CD4-positive, alpha-beta memory T cell (primary cell): ENCODE results near the gene TMEM151A. TPM values are rescaled to one million over a fixed set of nuclear protein-coding genes. Genes with fewer than 3 reads are reported as not detected.
A peak's percentile ranks its signal among the peaks of the same experiment; 100 is the strongest.

Experiments
- CTCF ChIA-PET: fragments of 350-600 bp; sonication (Branson Sonifier 250); formaldehyde crosslinking; loops from one replicate; lab custom pipeline; 2021; ENCODE audit warnings: inconsistent platforms; ENCODE audit not compliant: partially characterized antibody; lab: Charles Lee
- POLR2A ChIA-PET: fragments of 350-600 bp; sonication (Branson Sonifier 250); formaldehyde crosslinking; loops from one replicate; lab custom pipeline; 2021; ENCODE audit not compliant: partially characterized antibody; lab: Charles Lee
- DNase-seq, 5 donors: peaks; one replicate each; pipeline versions ENCODE4 v3.0.0 to v3.0.0-alpha.2; 2020 to 2022; ENCODE audit warnings: mixed read lengths in 1 of 5
- H3K27ac ChIP-seq: one replicate; pipeline ENCODE4 v1.7.0; 2013; ENCODE audit warnings: low read depth, low read length
- H3K27me3 ChIP-seq: 2 replicates; pipeline ENCODE4 v1.7.0; 2013; ENCODE audit warnings: mild to moderate bottlenecking, low read length, moderate library complexity; ENCODE audit not compliant: insufficient read depth
- H3K36me3 ChIP-seq: 2 replicates; pipeline ENCODE4 v1.7.0; 2013; ENCODE audit warnings: mild to moderate bottlenecking, low read length, moderate library complexity; ENCODE audit not compliant: insufficient read depth
- H3K4me1 ChIP-seq: 2 replicates; pipeline ENCODE4 v1.7.0; 2013; ENCODE audit warnings: mild to moderate bottlenecking, low read length, moderate library complexity; ENCODE audit not compliant: insufficient read depth
- H3K4me3 ChIP-seq, 2 donors: one replicate each; pipeline ENCODE4 v1.7.0; 2013; ENCODE audit warnings: low read length in 2 of 2, mild to moderate bottlenecking in 1 of 2
- H3K9me3 ChIP-seq, 2 donors: one replicate each; pipeline ENCODE4 v1.7.0; 2013; ENCODE audit warnings: low read length in 2 of 2, control low read depth in 1 of 2; ENCODE audit not compliant: control insufficient read depth in 1 of 2
- H3K27ac Mint-ChIP-seq, 7 donors: one replicate each; pipeline ENCODE4 v1.8.0; 2020 to 2021; ENCODE audit warnings: mixed read lengths in 7 of 7, mild to moderate bottlenecking in 6 of 7, inconsistent platforms in 3 of 7, moderate library complexity in 3 of 7
- H3K27me3 Mint-ChIP-seq, 2 donors: one replicate each; pipeline ENCODE4 v1.8.0; 2020 to 2021; ENCODE audit warnings: mixed read lengths in 2 of 2
- H3K36me3 Mint-ChIP-seq, 2 donors: one replicate each; pipeline ENCODE4 v1.8.0; 2020 to 2021; ENCODE audit warnings: mixed read lengths in 2 of 2, inconsistent platforms in 1 of 2, mild to moderate bottlenecking in 1 of 2
- H3K4me1 Mint-ChIP-seq, 4 donors: one replicate each; pipeline ENCODE4 v1.8.0; 2020 to 2021; ENCODE audit warnings: mixed read lengths in 4 of 4, mild to moderate bottlenecking in 1 of 4
- H3K4me3 Mint-ChIP-seq, 8 donors: one replicate each; pipeline ENCODE4 v1.8.0; 2020 to 2021; ENCODE audit warnings: mixed read lengths in 8 of 8, mild to moderate bottlenecking in 7 of 8, moderate library complexity in 6 of 8, inconsistent platforms in 3 of 8
- H3K9me3 Mint-ChIP-seq, 8 donors: one replicate each; pipeline ENCODE4 v1.8.0; 2020 to 2021; ENCODE audit warnings: mixed read lengths in 8 of 8, mild to moderate bottlenecking in 5 of 8, inconsistent platforms in 3 of 8, moderate library complexity in 1 of 8
- intact Hi-C: fragments of 100-400 bp; cut with micrococcal nuclease; formaldehyde crosslinking; loops from one replicate; pipeline ENCODE4 v1.15.1; 2023
- polyA plus RNA-seq, 2 donors: library from polyadenylated mRNA; unstranded; fragments of 300-500 nt; fragmentation: Illumina TruSeq; gene quantifications; one replicate each; pipeline ENCODE4 v1.2.3, GENCODE V29; 2021
- total RNA-seq, 2 experiments: library from RNA; stranded (reverse); gene quantifications; one replicate each; pipeline ENCODE4 v1.2.3, GENCODE V29; 2021

The TMEM151A gene
- total and polyA plus RNA-seq, 4 experiments from 2014 or later: not detected

DNA sequence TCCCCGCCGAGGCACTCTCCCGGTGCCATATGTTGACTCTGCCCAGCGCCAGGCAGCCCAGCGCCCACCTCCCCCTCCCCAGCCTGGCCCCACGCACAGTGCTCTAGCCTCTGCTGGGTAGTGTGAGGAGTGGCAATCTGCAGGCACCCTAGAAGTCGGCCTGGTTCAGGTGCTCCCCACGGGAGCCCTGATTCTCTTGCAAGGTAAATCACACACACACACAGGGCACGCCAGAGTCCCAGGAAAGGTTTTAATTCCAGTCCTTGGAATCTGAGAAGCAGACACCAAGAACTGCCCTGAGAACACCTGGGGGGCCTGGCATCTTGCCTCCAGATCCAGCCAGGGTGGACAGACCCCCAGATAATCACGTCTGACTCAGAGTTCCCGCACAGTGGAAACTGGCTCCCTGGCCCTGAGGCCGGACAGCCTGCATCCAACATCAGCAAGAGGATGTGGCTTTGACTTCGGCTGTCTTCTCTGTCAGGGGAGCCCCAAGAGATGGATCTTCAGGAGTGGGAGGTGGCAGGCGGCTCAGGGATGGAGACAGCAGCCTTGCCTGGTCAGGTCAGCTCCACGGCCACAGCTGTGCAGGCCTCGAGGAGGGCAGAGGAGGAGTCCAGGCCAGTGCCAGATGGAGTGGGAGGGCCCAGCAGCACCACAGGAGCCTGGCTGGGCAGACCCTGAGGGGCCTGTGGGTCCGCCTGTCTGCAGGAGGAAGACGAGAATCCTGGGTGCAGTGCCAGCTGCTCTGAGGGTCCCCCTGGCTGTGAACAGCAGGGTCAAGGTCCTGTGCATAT, 45.6 kb downstream of the TMEM151A start:
- H3K4me3 Mint-ChIP-seq: peak overlapping the region in 3 of 8 donors; percentile 49 to 90 (median 81)
- Histone ChIP-seq H3K27ac (no peak overlapping the region), H3K4me1 (peaks cover 18% of the 10 kb centered on the region), H3K36me3 (peaks cover 36% of the 10 kb centered on the region), H3K4me3 (no peak overlapping the region), H3K27me3 (no peaks in the 10 kb centered on the region), H3K9me3 (no peaks in the 10 kb centered on the region)
- DNase-seq: no peak
- H3K27ac Mint-ChIP-seq: peak overlapping the region in 2 of 7 donors; percentile 51 to 68
- CTCF ChIA-PET: interaction anchor here (1.5 kb wide), 1 partner anchor 48 kb away, joined by 8 read pairs; no protein-coding TSS in a partner anchor
- H3K36me3 Mint-ChIP-seq: peaks cover 18 to 38% of the 10 kb centered on the region in 2 donors
- POLR2A ChIA-PET: interaction anchor here (1.1 to 2.2 kb wide), 4 partner anchors 11 to 49 kb away, joined by 3 to 9 read pairs (median 4); partner anchors contain the start of gene B4GAT1
- intact Hi-C loops: no loop called here
- H3K27me3 Mint-ChIP-seq: no peaks in the 10 kb centered on the region
- H3K4me1 Mint-ChIP-seq: peaks cover 11 to 31% (median 19%) of the 10 kb centered on the region in 4 donors
- peaks cover 0 to 4% (median 0%) of the 10 kb centered on the region in 8 donors for H3K9me3 Mint-ChIP-seq

DNA sequence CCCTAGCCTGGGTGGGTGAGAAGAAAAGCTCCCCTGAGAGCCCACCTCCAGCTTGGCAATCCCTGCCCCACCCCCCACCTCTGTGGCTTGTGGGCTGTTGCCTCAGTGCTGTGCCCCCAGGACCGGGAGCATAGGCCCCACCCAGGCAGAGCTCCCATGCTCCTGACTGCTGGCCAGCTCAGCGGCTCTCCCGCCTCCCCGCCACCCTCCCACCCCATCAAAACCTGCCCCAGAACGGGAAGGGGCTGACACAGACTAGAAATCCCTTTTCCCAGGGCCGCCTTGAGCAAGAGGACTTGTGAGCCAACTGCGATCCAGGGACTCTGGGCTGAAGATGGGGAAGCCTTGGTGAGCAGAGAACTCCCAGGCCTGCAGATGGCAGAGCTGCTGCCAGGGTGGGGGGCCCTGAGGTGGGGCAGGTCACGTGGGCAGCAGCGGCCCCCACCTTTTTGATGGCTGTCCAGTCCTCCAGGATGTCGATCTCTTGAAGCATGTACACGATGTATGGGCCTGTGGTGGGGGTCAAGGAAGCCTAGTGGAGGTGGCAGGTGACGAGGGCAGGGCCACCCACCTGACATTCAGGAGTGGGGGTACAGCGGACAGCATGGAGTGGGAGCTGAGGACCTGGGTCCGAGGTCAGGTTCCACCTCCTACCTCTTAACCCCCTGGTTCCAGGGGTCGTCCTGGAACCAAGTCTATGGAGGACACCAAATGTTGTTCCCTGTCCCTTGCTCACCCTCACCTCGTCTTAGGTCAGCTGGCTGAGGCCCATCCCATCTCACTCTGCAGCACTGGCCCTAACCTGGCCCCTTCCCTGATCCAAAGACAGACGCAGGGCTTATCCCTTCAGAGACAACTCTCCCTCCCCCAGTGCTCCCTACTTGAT, 46.8 kb downstream of the TMEM151A start:
- H3K4me1 Mint-ChIP-seq: peaks cover 20 to 39% (median 28%) of the 10 kb centered on the region in 4 donors
- intact Hi-C loops: no loop called here

DNA sequence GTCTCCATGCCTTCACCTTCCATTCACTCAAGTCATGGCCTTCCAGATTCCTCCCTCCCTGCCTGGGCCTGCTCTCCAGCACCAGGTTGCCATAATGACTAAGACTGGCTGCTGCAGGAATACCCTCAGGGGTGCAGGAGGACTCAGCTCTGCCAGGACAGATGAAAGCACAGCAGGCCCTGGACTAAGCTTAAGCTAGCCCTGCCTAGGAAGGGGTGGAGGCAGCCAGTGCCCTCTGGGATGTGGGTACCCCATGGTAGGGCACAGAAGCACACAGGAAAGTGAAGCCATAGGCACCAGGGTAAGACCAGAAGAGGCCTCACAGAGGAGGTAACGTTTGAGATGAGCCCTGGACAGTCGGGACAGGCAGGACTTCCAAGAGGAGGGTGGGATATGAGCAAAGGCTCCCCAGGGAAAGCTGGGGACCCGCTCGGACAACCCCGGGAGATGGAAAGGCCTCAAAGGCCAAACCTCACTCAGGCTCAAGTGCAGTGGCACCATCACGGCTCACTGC, 47.5 kb downstream of the TMEM151A start:
- H3K36me3 Mint-ChIP-seq: peaks cover 29 to 49% of the 10 kb centered on the region in 2 donors
- no peak overlapping the region for H3K4me3 Mint-ChIP-seq
- intact Hi-C loops: no loop called here
- Histone ChIP-seq H3K4me1 (peaks cover 30% of the 10 kb centered on the region), H3K27ac (no peak overlapping the region), H3K9me3 (no peaks in the 10 kb centered on the region), H3K27me3 (no peaks in the 10 kb centered on the region), H3K4me3 (no peak overlapping the region), H3K36me3 (peaks cover 36% of the 10 kb centered on the region)
- DNase-seq: no peak
- peaks cover 0 to 2% (median 0%) of the 10 kb centered on the region in 8 donors for H3K9me3 Mint-ChIP-seq
- CTCF ChIA-PET: interaction anchor here (1.4 to 2.1 kb wide), 2 partner anchors 24 to 50 kb away, joined by 4 to 6 read pairs; no protein-coding TSS in a partner anchor
- peak overlapping the region in 1 of 7 donors; percentile 72 for H3K27ac Mint-ChIP-seq
- H3K4me1 Mint-ChIP-seq: peaks cover 25 to 46% (median 34%) of the 10 kb centered on the region in 4 donors
- H3K27me3 Mint-ChIP-seq: no peaks in the 10 kb centered on the region
- POLR2A ChIA-PET: no interaction called here

More for the DNA sequence above, 46.8 kb downstream of the TMEM151A start:
- H3K27me3 ChIP-seq: no peaks in the 10 kb centered on the region
- Mint-ChIP-seq H3K27me3 (no peaks in the 10 kb centered on the region), H3K9me3 (peaks cover 0 to 2% (median 0%) of the 10 kb centered on the region in 8 donors), H3K36me3 (peaks cover 29 to 48% of the 10 kb centered on the region in 2 donors), H3K4me3 (peak overlapping the region in 1 of 8 donors; percentile 10), H3K27ac (peak overlapping the region in 1 of 7 donors; percentile 72)
- CTCF ChIA-PET: interaction anchor here (0.9 to 2.1 kb wide), 4 partner anchors 10 to 50 kb away, joined by 3 to 8 read pairs (median 4); no protein-coding TSS in a partner anchor
- DNase-seq: no peak
- peaks cover 36% of the 10 kb centered on the region for H3K36me3 ChIP-seq
- no peaks in the 10 kb centered on the region for H3K9me3 ChIP-seq
- peaks cover 23% of the 10 kb centered on the region for H3K4me1 ChIP-seq
- H3K4me3 ChIP-seq: no peak overlapping the region
- no peak overlapping the region for H3K27ac ChIP-seq
- POLR2A ChIA-PET: interaction anchor here (0.6 to 1.3 kb wide), 4 partner anchors 9 to 47 kb away, joined by 3 to 4 read pairs (median 3); partner anchors contain the start of gene B4GAT1

DNA sequence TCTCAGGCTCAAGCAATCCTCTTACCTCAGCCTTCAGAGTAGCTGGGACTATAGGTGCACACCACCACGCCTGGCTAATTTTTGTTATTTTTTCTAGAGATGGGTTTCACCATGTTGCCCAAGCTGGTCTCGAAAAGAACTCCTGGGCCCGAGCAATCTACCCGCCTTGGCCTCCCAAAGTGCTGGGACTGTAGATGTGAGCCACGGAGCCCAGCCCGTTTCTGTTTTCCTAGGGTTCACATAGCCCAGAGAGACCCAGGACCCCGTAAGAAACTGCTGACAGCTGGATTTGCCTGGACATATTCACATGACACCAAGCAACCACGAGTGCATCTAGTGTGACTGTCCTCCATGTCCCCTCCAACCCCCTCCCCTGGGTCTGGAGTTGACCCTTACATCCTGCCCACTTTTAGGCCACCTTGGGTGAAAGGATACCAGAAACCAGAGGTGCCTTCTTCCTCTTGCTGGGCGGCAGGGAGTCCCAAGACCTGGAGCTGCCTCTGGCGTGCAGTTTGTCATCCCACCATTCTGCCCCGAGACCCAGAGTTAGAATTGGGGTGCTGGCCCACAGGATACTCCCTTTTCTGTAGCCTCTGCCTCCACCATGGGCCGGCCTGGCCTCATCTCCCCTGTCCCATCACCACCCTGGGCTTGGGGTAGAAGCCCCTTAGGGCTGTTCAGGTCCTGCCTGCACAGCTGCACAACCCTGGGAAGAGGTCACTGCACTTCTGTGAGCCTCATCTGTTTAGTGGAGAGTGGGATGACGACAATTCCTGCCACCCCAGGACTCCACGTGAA, 48.2 kb downstream of the TMEM151A start:
- H3K4me1 ChIP-seq: peaks cover 34% of the 10 kb centered on the region
- no peak for DNase-seq
- Mint-ChIP-seq H3K9me3 (peaks cover 0 to 2% (median 0%) of the 10 kb centered on the region in 8 donors), H3K27me3 (no peaks in the 10 kb centered on the region), H3K4me3 (no peak overlapping the region), H3K4me1 (peaks cover 27 to 53% (median 38%) of the 10 kb centered on the region in 4 donors), H3K27ac (no peak overlapping the region), H3K36me3 (peaks cover 29 to 55% of the 10 kb centered on the region in 2 donors)
- H3K9me3 ChIP-seq: no peaks in the 10 kb centered on the region
- intact Hi-C loops: no loop called here
- H3K27me3 ChIP-seq: no peaks in the 10 kb centered on the region
- H3K4me3 ChIP-seq: no peak overlapping the region
- no peak overlapping the region for H3K27ac ChIP-seq
- ChIA-PET CTCF (interaction anchor here (0.6 to 2.1 kb wide), 4 partner anchors 22 to 49 kb away, joined by 3 to 6 read pairs (median 4); no protein-coding TSS in a partner anchor), POLR2A (no interaction called here)
- H3K36me3 ChIP-seq: peaks cover 36% of the 10 kb centered on the region

DNA sequence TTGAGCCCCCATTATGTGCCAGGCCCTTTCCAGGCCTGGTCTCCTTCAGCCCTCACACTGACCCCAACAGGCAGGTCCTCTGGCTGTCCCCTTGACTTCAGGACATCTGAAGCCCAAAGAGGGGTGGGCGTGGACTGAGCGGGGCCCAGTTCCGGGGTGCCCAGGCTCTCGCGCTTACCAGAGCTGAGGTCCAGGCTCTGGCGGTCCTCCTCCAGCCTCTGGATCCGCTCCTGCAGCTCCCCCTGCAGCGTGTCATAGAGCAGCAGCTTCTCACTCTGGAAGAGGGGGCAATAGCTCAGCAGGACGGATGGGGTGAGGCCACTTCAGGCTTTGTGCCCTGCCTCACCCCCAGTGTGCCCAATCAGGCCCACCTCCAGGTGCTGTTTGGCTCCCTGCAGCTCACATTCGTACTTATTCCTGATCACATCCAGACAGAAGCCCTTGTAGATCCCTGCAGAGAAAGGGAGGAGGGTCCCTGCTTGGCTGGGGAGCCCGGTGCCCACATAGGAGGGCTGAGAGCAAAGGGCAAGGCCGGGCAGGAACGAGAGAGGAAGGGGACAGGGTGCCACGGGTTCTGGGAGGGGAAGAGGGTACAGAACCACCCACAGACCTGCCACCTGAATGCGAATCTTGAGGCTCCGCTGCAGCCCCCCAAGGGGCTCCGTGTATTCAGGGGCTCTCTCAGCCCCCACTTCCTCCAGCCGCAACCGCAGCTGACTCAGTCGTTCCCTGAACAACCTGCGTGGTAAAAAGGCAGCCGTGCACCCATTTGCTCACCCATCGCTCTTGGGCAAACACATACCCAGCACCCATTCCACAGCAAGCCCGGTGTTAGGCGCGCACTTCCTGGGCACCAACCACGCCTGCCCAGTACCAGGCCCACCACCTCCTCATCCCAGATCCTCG, 49.2 kb downstream of the TMEM151A start:
- H3K27ac ChIP-seq: no peak overlapping the region
- intact Hi-C loops: no loop called here
- Mint-ChIP-seq H3K36me3 (peaks cover 29 to 59% of the 10 kb centered on the region in 2 donors), H3K27ac (no peak overlapping the region), H3K4me3 (no peak overlapping the region), H3K9me3 (peaks cover 0 to 2% (median 0%) of the 10 kb centered on the region in 8 donors), H3K4me1 (peaks cover 31 to 58% (median 41%) of the 10 kb centered on the region in 4 donors), H3K27me3 (no peaks in the 10 kb centered on the region)
- H3K4me3 ChIP-seq: no peak overlapping the region
- ChIA-PET POLR2A (interaction anchor here (1.7 kb wide), 1 partner anchor 28 kb away, joined by 4 read pairs; no protein-coding TSS in a partner anchor), CTCF (interaction anchor here (0.5 to 2.1 kb wide), 4 partner anchors 8 to 48 kb away, joined by 3 to 6 read pairs (median 4); no protein-coding TSS in a partner anchor)
- H3K27me3 ChIP-seq: no peaks in the 10 kb centered on the region
- H3K4me1 ChIP-seq: peaks cover 40% of the 10 kb centered on the region
- no peaks in the 10 kb centered on the region for H3K9me3 ChIP-seq
- DNase-seq: no peak
- peaks cover 36% of the 10 kb centered on the region for H3K36me3 ChIP-seq
